ENCODE measurements around the gene SLC16A1. TPM values are rescaled to one million over a fixed set of nuclear protein-coding genes. Genes with fewer than 3 reads are reported as not detected.

The SLC16A1 gene
- total and polyA plus RNA-seq, 10 of the 15 experiments (the other 5 are each of a cell fraction or from before 2014, with no cell fraction given), result 39.0 to 106 (median 65.8) TPM

DNA sequence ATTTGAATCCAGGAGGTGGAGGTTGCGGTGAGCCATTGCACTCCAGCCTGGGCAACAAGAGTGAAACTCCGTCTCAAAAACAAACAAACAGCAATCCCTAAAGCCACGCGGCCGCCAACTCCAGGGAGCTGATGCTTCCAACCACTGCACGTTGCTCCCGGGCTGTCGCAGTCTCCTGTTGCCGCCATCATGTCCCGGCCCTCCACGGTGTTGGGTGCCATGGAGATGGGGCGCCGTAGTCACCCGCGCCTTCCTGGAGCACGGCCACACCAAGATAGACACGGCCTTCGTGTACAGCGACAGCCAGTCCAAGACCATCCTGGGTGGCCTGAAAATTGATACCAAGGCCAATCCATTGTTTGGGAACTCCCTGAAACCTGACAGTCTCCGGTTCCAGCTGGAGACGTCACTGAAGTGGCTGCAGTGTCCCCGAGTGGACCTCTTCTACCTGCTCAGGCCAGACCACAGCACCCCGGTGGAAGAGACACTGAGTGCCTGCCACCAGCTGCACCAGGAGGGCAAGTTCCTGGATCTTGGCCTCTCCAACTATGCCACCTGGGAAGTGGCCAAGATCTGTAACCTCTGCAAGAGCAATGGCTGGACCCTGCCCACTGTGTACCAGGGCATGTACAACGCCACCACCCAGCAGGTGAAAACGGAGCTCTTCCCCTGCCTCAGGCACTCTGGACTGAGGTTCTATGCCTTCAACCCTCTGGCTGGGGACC, 32.6 kb downstream of the SLC16A1 start:
- TF ChIP-seq PAX5 (IDR thresholded peaks at IDR 0.05; ENCODE audit: borderline replicate concordance, low read depth, low read length), result no peak
- TF ChIP-seq, protein P1, sequence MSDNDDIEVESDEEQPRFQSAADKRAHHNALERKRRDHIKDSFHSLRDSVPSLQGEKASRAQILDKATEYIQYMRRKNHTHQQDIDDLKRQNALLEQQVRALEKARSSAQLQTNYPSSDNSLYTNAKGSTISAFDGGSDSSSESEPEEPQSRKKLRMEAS (IDR thresholded peaks at IDR 0.05; ENCODE audit: low read depth, low read length), result no peak
- no peak for TF ChIP-seq BCL11A (IDR thresholded peaks at IDR 0.05; ENCODE audit: low read depth, low read length)
- TF ChIP-seq POLR2AphosphoS2 (IDR thresholded peaks at IDR 0.05; ENCODE audit: low read depth, low read length), result no peak
- no peak for TF ChIP-seq ZNF24 (IDR thresholded peaks at IDR 0.05)
- TF ChIP-seq NFYA (IDR thresholded peaks at IDR 0.05; ENCODE audit: borderline replicate concordance, low read depth, low read length), result no peak
- 0 out of 2 replicates have a peak, but pooled peaks have one; percentile 12 for TF ChIP-seq POLR2A (IDR thresholded peaks at IDR 0.05; ENCODE audit: low read depth, low read length)
- ChIA-PET RAD21 (ENCODE audit: unreplicated experiment) (no interaction called here), CTCF (no interaction called here), POLR2A (no interaction called here), SMC1A (ENCODE audit: uncharacterized antibody, unreplicated experiment) (no interaction called here)
- in situ Hi-C loops (cut with MboI), result no loop called here
- H3K9me3 ChIP-seq (replicated peaks; ENCODE audit: control insufficient read depth, insufficient read depth, low read length), result no peaks in the 10 kb centered on the region
- 96% methylated on average over 25 of the region's 25 CpGs for WGBS (ENCODE audit: insufficient coverage, insufficient replicate concordance, low lambda C conversion rate, missing lambda C conversion rate)
- H3K9ac ChIP-seq (ENCODE audit: control insufficient read depth, insufficient read depth, low read length), result no peak overlapping the region
- FAIRE-seq, result no peak
- H3K4me2 ChIP-seq (ENCODE audit: control insufficient read depth, insufficient read depth), result no peak overlapping the region
- no peaks in the 10 kb centered on the region for H4K20me1 ChIP-seq (ENCODE audit: control insufficient read depth, insufficient read depth)
- no TSS peak for BruUV-seq (replicated peaks)
- H3K27ac ChIP-seq (ENCODE audit: control insufficient read depth, insufficient read depth), result no peak overlapping the region
- H3K4me1 ChIP-seq (ENCODE audit: control insufficient read depth, insufficient read depth, low read length), result no peaks in the 10 kb centered on the region
- no peaks in the 10 kb centered on the region for H3K27me3 ChIP-seq (replicated peaks in 1 of 2; ENCODE audit: control insufficient read depth in 2 of 2, insufficient read depth in 2 of 2, low read length in 1 of 2)
- DNase-seq (ENCODE audit: low read depth, low spot score), result no peak
- H3K4me3 ChIP-seq, result no peak overlapping the region
- ATAC-seq, result no peak
- no peak overlapping the region for H2AFZ ChIP-seq (ENCODE audit: control insufficient read depth, low read depth, low read length)
- H3K79me2 ChIP-seq (ENCODE audit: control insufficient read depth, insufficient read depth, low read length), result no peaks in the 10 kb centered on the region
- intact Hi-C loops (cut with micrococcal nuclease; ENCODE audit: unreplicated experiment), result no loop called here
- H3K36me3 ChIP-seq (ENCODE audit: control insufficient read depth in 2 of 2, insufficient read depth in 2 of 2, low read length in 1 of 2), result peaks cover 8 to 12% of the 10 kb centered on the region in 2 experiments
